Hematopoietic multipotent progenitor cell treated with erythropoietin and hydrocortisone succinate and interleukin-3 and kit ligand, for 15 days (in vitro differentiated cells): ENCODE data around the gene CERT1.
A peak's percentile ranks its signal among the peaks of the same experiment; 100 is the strongest.
"Not testable (repeated sequence)": the region's sequence is repeated elsewhere in the genome, so short reads cannot be mapped to it uniquely, and the experiment has no call there.

Experiments used
- DNase-seq: peaks from one replicate; pipeline ENCODE4 v3.0.0-alpha.2; 2015; ENCODE audit warnings: low spot score

Gene CERT1, protein sequence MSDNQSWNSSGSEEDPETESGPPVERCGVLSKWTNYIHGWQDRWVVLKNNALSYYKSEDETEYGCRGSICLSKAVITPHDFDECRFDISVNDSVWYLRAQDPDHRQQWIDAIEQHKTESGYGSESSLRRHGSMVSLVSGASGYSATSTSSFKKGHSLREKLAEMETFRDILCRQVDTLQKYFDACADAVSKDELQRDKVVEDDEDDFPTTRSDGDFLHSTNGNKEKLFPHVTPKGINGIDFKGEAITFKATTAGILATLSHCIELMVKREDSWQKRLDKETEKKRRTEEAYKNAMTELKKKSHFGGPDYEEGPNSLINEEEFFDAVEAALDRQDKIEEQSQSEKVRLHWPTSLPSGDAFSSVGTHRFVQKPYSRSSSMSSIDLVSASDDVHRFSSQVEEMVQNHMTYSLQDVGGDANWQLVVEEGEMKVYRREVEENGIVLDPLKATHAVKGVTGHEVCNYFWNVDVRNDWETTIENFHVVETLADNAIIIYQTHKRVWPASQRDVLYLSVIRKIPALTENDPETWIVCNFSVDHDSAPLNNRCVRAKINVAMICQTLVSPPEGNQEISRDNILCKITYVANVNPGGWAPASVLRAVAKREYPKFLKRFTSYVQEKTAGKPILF

GRCh38 chr5:75511435-75512382 is at the start of gene CERT1, which contains the start of gene POLK:
Gene CERT1 (minus strand): TSS chr5:75511629. CDS start chr5:75511207, 422 bp downstream.
Gene POLK (plus strand): TSS chr5:75511891.
- DNase-seq, result peak; percentile 97

GRCh38 chr5:75560655-75561054 is 49.2 kb upstream of the CERT1 start:
- DNase-seq, result not testable (repeated sequence)

GRCh38 chr5:75558981-75559632 is 47.7 kb upstream of the CERT1 start:
- DNase-seq, result no peak

DNA sequence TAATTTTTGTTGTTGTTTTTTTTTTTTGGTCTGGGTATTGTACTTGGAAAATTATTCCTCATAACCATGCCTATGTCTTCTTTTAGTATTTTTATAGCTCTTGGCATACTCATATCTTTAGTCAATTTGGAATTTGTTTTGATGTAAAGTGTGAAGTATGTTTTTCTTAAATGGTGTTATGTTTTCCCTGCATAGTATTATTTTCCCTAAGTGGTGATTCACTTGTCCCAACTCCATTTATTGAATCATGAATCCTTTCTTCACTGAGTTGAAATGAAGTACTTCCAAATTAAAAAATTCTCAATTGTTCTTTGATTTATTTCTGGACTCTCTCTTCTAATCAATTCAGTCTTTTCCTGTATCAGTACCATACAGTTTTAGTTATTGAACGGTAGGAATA is 46.8 kb upstream of the CERT1 start:
- no peak for DNase-seq

DNA sequence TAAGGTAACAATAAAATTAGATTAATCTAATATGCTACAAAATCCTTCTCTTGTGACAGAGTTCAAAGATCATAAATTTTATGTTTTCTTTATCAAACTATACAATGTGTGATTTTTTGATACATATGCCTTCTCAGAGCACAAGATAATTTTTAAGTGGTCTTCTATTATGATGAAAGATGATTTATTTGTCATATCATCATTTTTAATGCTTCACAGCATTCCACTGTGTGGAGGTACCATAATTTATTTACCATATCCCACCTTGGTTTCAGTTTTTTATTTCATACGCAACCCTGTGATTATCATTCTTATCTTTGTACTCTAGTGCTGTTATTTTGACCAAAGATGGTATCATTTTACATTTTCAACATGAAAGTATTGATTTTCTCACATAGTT is 41.9 kb upstream of the CERT1 start:
- DNase-seq, result no peak

DNA sequence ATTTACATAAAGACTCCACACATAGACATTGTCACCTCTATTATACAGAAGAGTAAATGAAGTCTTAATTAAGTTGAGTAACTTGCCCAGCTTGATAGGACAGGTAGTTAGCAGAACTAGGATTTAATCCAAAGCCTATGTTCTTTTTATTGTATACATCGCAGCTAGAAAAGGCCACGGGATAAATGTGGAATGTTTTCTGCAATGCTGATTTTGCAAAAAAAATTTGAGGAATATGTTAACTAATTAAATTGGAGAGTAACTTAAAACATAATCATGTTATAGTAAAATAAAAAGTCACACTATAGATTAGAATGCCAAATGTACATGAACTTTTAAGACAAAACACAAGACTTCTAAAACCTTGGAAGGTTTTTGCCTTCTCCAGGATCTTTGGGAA is 41.3 kb upstream of the CERT1 start:
- no peak for DNase-seq

DNA sequence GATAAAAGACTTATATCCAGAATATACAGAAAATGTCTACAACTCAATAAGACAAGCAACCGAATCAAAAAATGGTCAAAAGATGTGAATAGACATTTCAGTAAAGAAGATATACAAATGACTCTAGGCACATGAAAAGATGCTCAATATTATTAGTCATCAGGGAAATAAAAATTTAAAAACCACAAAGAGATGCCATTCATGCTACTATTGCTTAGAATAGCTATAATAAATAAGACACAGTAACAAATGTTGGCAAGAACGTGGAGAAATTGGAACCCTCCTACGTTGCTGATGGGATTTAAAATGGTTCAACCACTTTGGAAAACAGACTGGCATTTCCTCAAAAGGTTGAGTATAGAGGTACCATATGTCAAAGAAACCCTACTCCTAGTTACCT is 40.0 kb upstream of the CERT1 start:
- no peak for DNase-seq

- DNase-seq, result no peak
Measured at GRCh38 chr5:75550597-75550996, 39.2 kb upstream of the CERT1 start.

GRCh38 chr5:75547812-75548211 is 36.4 kb upstream of the CERT1 start:
- DNase-seq, result no peak

DNA sequence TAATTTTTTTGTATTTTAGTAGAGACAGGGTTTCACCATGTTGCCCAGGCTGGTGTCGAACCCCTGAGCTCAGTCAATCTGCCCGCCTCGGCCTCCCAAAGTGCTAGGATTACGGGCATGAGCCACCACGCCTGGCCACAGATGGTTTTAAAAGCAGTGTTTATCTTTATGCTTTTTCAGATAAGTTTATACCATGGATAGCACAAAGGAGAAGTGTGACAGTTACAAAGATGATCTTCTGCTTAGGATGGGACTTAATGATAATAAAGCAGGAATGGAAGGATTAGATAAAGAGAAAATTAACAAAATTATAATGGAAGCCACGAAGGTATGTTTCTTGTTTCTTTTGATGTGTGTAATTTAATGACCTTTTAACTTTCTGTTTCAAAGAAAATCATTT is 35.4 kb upstream of the CERT1 start:
- no peak for DNase-seq

DNA sequence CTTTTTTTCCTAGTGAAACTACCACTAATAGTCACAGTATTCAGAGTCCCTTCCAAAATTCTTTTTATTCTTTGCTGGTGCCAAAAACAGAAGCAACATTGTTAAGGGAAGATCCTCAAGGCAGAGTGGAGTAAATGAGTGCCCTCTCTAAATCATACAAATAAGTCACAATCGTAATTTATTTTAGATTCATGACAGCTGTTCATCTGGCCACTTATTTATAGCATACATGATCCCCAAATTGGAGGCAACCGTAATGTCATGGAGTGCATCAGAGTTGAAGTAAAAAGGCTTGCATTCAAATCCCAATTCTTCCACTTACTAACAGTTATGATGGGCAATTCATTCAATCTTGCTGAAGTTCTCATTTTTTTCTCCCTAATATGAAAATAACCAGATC is 33.7 kb upstream of the CERT1 start:
- DNase-seq, result no peak

DNA sequence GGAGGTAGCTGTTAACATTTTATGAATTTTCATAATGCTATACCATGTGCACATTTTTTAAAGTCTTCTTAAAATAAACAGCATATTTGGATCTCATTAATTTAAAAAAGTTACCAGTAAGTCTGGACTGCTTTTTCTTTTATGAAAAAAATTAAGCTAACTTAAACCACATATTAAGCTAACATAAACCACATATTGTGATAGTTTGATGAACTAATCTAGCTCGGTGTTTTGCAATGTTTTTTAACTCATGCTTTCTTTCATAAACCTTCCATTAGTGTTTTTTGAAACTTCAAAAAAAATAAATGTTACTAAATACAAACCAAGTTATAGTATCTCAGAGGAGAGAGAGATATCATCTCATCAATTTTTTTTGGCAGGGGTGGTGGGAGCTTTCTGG is 26.8 kb upstream of the CERT1 start:
- DNase-seq, result no peak

- DNase-seq, result no peak
Measured at GRCh38 chr5:75536694-75537360, 25.4 kb upstream of the CERT1 start.

- no peak for DNase-seq
Measured at GRCh38 chr5:75536147-75536546, 24.7 kb upstream of the CERT1 start.

GRCh38 chr5:75534734-75535133 is 23.3 kb upstream of the CERT1 start:
- no peak for DNase-seq

GRCh38 chr5:75533716-75534115 is 22.3 kb upstream of the CERT1 start:
- not testable (repeated sequence) for DNase-seq

DNA sequence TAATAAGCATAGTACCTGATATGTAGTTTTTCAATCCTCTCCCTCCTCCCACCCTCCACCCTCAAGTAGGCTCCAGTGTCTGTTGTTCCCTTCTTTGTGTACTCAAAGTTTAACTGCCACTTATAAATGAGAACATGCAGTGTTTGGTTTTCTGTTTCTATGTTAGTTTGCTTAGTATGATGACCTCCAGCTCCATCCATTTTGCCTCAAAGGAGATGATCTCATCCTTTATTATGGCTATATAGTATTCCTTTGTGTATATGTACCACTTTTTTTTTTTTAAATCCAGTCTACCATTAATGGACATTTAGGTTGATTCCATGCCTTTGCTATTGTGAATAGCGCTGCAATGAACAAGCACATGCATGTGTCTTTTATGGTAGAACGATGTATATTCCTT is 20.8 kb upstream of the CERT1 start:
- no peak for DNase-seq

DNA sequence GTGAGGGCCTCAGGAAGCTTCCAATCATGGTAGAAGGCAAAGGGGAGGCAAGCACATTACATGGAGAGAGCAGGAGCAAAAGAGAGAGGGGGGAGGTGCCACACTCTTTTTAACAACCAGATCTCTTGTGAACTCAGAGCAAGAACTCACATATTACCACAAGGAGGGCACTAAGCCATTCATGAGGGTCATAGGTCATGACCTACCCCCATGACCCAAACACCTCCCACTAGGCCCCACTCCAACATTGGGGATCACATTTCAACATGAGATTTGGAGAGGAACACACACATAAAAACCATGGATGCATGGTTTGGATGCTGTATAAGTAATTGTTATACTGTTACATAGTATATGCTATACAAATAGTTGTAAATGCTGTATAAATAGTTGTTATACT is 17.8 kb upstream of the CERT1 start:
- no peak for DNase-seq

DNA sequence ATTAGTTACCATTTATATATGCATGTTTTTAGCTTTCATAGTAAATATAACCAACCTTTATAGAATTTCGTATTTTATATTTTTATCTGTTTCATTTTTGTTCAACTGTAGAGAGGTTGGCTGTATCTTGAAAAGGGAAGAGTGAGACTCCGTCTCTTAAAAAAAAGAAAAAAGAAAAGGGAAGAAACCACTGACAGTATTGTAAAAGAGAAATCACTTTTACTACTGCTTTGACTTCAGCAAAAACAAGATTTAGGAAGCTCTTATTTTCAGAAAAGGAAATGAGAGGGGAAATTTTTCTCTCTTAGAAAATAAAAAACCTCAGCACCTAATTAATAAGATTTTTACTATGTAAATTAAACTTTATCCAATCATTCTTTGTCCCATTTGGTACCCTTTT is 14.6 kb upstream of the CERT1 start:
- DNase-seq, result no peak

- DNase-seq, result no peak
Measured at GRCh38 chr5:75525344-75525743, 13.9 kb upstream of the CERT1 start.

GRCh38 chr5:75524591-75524990 is 13.2 kb upstream of the CERT1 start:
- no peak for DNase-seq
